Keratinocyte (primary cell): ENCODE measurements around the gene FBXO15. TPM values are rescaled to one million over a fixed set of nuclear protein-coding genes. Genes with fewer than 3 reads are reported as not detected.

Experiments
- DNase-seq: peaks from one replicate; pipeline ENCODE4 v3.0.0-alpha.2; 2011; ENCODE audit warnings: low read depth, missing footprints, low spot score
- FAIRE-seq: peaks from 2 replicates; lab custom pipeline; 2011; peaks lifted over from hg19 to GRCh38; lab: Jason Lieb, UNC
- H2AFZ ChIP-seq: 2 replicates; pipeline ENCODE4 v1.6.0; 2012; ENCODE audit warnings: low read length, control low read depth, inconsistent platforms; ENCODE audit not compliant: control insufficient read depth
- H3K27ac ChIP-seq: 2 replicates; pipeline ENCODE4 v1.5.1; 2011; ENCODE audit warnings: low read length; ENCODE audit not compliant: control insufficient read depth, insufficient read depth
- H3K27me3 ChIP-seq: 3 replicates; pipeline ENCODE4 v1.6.0; 2011; ENCODE audit warnings: low read length; ENCODE audit not compliant: control insufficient read depth, insufficient read depth; ENCODE audit errors: extremely low read depth
- H3K36me3 ChIP-seq, 2 experiments: 2 replicates in 1 of 2; 3 replicates in 1 of 2; pipeline ENCODE4 v1.5.1; 2011; ENCODE audit warnings: low read length in 2 of 2, mild to moderate bottlenecking in 1 of 2; ENCODE audit not compliant: control insufficient read depth in 2 of 2, insufficient read depth in 2 of 2; ENCODE audit errors: extremely low read depth in 1 of 2
- H3K4me1 ChIP-seq: 3 replicates; pipeline ENCODE4 v1.5.1; 2011; ENCODE audit warnings: low read length; ENCODE audit not compliant: control insufficient read depth, insufficient read depth; ENCODE audit errors: extremely low read depth
- H3K4me2 ChIP-seq: 3 replicates; pipeline ENCODE4 v1.6.0; 2011; ENCODE audit warnings: low read depth, low read length; ENCODE audit not compliant: control insufficient read depth, insufficient read depth; ENCODE audit errors: extremely low read depth
- H3K4me3 ChIP-seq, 3 experiments: fragments of 200-600 bp in 1 of 3; sonication (generic) in 1 of 3; 2 replicates in 2 of 3; 3 replicates in 1 of 3; pipeline ENCODE4 v1.5.1; 2011 to 2016; ENCODE audit warnings: low read length in 3 of 3, mild to moderate bottlenecking in 3 of 3, control low read depth in 2 of 3, inconsistent platforms in 1 of 3, low read depth in 1 of 3, mixed read lengths in 1 of 3, mixed run types in 1 of 3, moderate library complexity in 1 of 3; ENCODE audit not compliant: control insufficient read depth in 2 of 3, insufficient read depth in 2 of 3; ENCODE audit errors: extremely low read depth in 1 of 3
- H3K79me2 ChIP-seq: 2 replicates; pipeline ENCODE4 v1.6.0; 2012; ENCODE audit warnings: low read length; ENCODE audit not compliant: control insufficient read depth, insufficient read depth
- H3K9ac ChIP-seq: 3 replicates; pipeline ENCODE4 v1.6.0; 2011; ENCODE audit warnings: low read length; ENCODE audit not compliant: control insufficient read depth, insufficient read depth; ENCODE audit errors: extremely low read depth
- H3K9me1 ChIP-seq: 3 replicates; pipeline ENCODE4 v1.6.0; 2011; ENCODE audit warnings: low read length; ENCODE audit not compliant: control insufficient read depth, insufficient read depth; ENCODE audit errors: extremely low read depth
- H3K9me3 ChIP-seq: 2 replicates; pipeline ENCODE4 v1.5.1; 2012; ENCODE audit warnings: low read depth, low read length; ENCODE audit not compliant: control insufficient read depth
- H4K20me1 ChIP-seq: 3 replicates; pipeline ENCODE4 v1.6.0; 2011; ENCODE audit warnings: low read length; ENCODE audit not compliant: control insufficient read depth, insufficient read depth; ENCODE audit errors: extremely low read depth
- EZH2 ChIP-seq: IDR thresholded peaks from one replicate; pipeline ENCODE4 v1.6.1; 2012; ENCODE audit warnings: inconsistent platforms, mild to moderate bottlenecking, low read length, moderate library complexity
- dilution Hi-C: fragments of 300-500 bp; cut with MboI; formaldehyde crosslinking; loops from one replicate; pipeline ENCODE4 v1.7.0; 2020; ENCODE audit warnings: low sequenced_read_pairs; ENCODE audit not compliant: extremely low pct_ligation_motif_present
- polyA plus RNA-seq, 5 experiments: library from polyadenylated mRNA; depleted of rRNA in 3 of 5; stranded (reverse) in 3 of 5; stranded (forward) in 1 of 5; unstranded in 1 of 5; fragments of >200 nt; gene quantifications; 1 replicate in 1 of 5; 2 replicates in 3 of 5; 3 replicates in 1 of 5; pipeline versions ENCODE4 v1.2.1 to v1.2.3, GENCODE V29; 2011 to 2012; ENCODE audit warnings: missing spikeins in 2 of 5, low read depth in 1 of 5, low replicate concordance in 1 of 5
- TF ChIP-seq, protein P1 (sequence below), 3 experiments: IDR thresholded peaks in 1 of 3; conservative IDR thresholded peaks in 1 of 3; optimal IDR thresholded peaks in 1 of 3; 2 replicates in 2 of 3; 3 replicates in 1 of 3; pipeline versions ENCODE3 to v1.5.1; 2011; ENCODE audit warnings: low read length in 3 of 3, mild to moderate bottlenecking in 3 of 3, moderate library complexity in 2 of 3, control low read depth in 1 of 3, inconsistent platforms in 1 of 3; ENCODE audit not compliant: insufficient read depth in 2 of 3; ENCODE audit errors: extremely low read depth in 1 of 3

FBXO15 gene
- polyA plus RNA-seq, 1 donor (not counting 4 experiments of a cell fraction or from before 2014, with no cell fraction given), result 0.26 TPM

DNA sequence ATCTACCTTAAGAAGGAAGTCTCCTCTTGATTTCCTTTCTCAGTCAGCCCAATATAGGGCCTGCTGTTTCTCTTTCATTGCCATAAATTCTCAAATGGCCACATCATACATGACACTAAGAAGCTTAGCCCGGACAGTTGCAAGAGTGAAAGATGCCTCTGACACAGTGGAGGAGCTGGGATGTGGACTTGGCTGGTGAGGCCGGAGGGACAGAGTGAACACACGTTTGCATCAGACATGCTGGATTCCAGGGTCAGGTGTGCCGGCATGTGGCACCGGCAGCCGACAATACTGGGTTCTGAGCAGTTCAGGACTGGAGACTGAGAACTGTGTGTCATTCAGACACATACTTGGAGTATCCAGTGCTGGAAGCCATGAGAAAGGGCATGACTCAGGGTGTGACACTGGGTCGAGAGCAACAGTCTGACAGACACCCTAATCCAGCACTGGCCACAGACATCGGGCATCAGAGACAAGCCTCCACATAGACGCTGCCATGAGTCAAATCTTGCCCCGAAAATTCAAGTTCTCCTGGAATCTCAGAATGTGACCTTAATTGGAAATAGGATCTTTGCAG lies 32.1 kb upstream of the FBXO15 start:
- Histone ChIP-seq H3K79me2 (no peaks in the 10 kb centered on the region), H3K9me3 (no peaks in the 10 kb centered on the region), H3K9me1 (no peaks in the 10 kb centered on the region), H3K36me3 (no peaks in the 10 kb centered on the region), H3K9ac (no peak overlapping the region), H3K27ac (no peak overlapping the region), H3K27me3 (no peaks in the 10 kb centered on the region), H3K4me1 (peaks cover 4% of the 10 kb centered on the region), H4K20me1 (no peaks in the 10 kb centered on the region), H3K4me2 (no peak overlapping the region), H3K4me3 (no peak overlapping the region), H2AFZ (no peak overlapping the region)
- TF ChIP-seq, protein P1, sequence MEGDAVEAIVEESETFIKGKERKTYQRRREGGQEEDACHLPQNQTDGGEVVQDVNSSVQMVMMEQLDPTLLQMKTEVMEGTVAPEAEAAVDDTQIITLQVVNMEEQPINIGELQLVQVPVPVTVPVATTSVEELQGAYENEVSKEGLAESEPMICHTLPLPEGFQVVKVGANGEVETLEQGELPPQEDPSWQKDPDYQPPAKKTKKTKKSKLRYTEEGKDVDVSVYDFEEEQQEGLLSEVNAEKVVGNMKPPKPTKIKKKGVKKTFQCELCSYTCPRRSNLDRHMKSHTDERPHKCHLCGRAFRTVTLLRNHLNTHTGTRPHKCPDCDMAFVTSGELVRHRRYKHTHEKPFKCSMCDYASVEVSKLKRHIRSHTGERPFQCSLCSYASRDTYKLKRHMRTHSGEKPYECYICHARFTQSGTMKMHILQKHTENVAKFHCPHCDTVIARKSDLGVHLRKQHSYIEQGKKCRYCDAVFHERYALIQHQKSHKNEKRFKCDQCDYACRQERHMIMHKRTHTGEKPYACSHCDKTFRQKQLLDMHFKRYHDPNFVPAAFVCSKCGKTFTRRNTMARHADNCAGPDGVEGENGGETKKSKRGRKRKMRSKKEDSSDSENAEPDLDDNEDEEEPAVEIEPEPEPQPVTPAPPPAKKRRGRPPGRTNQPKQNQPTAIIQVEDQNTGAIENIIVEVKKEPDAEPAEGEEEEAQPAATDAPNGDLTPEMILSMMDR (optimal IDR thresholded peaks at IDR 0.05 in 1 of 3, IDR thresholded peaks at IDR 0.05 in 1 of 3, conservative IDR thresholded peaks at IDR 0.05 in 1 of 3; ENCODE audit: extremely low read depth in 1 of 3, insufficient read depth in 2 of 3, low read length in 3 of 3), result no peak
- no peak for TF ChIP-seq EZH2
- no peak for DNase-seq
- no peak for FAIRE-seq
- dilution Hi-C loops, result no loop called here

DNA sequence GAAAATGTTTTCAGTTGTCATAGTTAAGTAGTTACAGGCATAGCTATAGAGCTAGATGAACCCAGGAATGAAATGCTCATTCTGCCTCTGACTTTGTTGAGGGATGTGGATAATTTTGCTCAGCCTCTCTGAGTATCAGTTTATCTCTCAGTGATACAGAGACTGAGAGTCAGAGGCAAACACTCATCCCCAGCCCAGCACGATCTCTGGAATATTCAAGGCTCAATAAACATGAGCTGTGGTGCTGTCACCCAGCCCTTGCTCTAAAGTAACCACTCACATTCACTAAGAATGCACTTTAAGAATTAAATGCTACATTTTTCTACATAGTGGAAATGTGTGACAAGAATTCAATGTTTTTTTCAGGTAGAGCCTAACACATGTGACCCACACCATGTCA lies 31.2 kb upstream of the FBXO15 start:
- no peaks in the 10 kb centered on the region for H4K20me1 ChIP-seq
- H3K9me1 ChIP-seq, result no peaks in the 10 kb centered on the region
- FAIRE-seq, result no peak
- H3K4me3 ChIP-seq, result no peak overlapping the region
- H3K4me1 ChIP-seq, result peaks cover 2% of the 10 kb centered on the region
- H3K27me3 ChIP-seq, result no peaks in the 10 kb centered on the region
- no peak for TF ChIP-seq EZH2
- TF ChIP-seq, protein P1 (optimal IDR thresholded peaks at IDR 0.05 in 1 of 3, IDR thresholded peaks at IDR 0.05 in 1 of 3, conservative IDR thresholded peaks at IDR 0.05 in 1 of 3; ENCODE audit: extremely low read depth in 1 of 3, insufficient read depth in 2 of 3, low read length in 3 of 3), result no peak
- dilution Hi-C loops, result no loop called here
- no peaks in the 10 kb centered on the region for H3K36me3 ChIP-seq
- H3K79me2 ChIP-seq, result no peaks in the 10 kb centered on the region
- H2AFZ ChIP-seq, result no peak overlapping the region
- no peak overlapping the region for H3K27ac ChIP-seq
- H3K9ac ChIP-seq, result no peak overlapping the region
- H3K9me3 ChIP-seq, result no peaks in the 10 kb centered on the region
- no peak for DNase-seq
- no peak overlapping the region for H3K4me2 ChIP-seq
